Hematopoietic multipotent progenitor cell treated with erythropoietin and hydrocortisone succinate and interleukin-3 and kit ligand, for 4 days (in vitro differentiated cells): ENCODE measurements around the gene ETV5.
"Not testable (repeated sequence)": the region's sequence is repeated elsewhere in the genome, so short reads cannot be mapped to it uniquely, and the experiment has no call there.

Experiments
- DNase-seq: peaks from one replicate; pipeline ENCODE4 v3.0.0-alpha.2; 2015

The ETV5 gene

DNA sequence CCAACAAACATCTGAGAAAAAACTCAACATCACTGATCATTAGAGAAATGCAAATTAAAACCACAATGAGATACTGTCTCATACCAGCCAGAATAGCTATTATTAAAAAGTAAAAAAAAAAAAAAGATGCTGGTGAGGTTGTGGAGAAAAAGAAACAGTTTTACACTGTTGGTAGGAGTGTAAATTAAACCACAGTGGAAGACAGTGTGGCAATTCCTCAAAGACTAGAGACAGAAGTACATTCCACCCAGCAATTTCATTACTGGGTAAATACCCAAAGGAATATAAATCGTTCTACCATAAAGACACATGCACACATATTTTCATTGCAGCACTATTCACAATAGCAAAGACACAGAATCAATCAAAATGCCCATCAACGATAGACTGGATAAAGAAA, 89.6 kb downstream of the ETV5 start:
- not testable (repeated sequence) for DNase-seq

DNA sequence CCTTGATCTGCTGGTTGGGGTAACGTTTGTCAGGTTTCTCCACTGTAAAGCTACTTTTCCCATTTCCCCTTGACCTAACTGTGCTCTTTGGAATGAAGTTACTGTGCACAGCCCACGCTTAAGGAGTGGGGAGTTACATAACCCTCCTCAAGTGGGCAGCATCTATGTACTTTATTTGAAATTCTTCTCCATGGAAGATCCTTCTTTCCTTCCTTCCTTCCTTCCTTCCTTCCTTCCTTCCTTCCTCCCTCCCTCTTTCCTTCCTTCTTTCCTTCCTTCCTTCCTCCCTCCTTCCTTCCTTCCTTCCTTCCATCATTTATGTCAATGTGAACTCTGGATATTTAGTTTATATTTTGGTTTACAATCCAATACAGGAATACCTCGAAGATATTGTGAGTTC, 94.0 kb downstream of the ETV5 start:
- DNase-seq = no peak

DNA sequence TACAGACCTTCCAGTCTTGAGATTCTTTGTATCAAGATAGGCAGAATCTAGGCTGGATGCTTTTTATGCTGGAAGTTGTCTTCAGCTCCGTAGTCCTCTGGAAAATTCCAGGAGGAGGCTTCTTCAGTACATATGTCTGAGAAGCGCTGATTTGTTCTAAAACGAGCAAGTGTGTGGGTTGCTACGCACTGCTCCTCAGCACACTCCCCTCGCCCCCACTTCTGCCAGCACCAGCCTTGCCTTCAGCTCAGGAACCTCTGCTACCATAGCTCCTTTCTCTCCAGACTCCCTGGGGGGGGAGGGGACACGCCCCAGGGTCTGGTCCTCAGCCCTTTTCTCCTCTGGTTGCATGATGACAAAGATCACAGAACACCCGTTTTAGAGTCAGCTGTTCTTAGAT, 95.6 kb downstream of the ETV5 start:
- DNase-seq = no peak

DNA sequence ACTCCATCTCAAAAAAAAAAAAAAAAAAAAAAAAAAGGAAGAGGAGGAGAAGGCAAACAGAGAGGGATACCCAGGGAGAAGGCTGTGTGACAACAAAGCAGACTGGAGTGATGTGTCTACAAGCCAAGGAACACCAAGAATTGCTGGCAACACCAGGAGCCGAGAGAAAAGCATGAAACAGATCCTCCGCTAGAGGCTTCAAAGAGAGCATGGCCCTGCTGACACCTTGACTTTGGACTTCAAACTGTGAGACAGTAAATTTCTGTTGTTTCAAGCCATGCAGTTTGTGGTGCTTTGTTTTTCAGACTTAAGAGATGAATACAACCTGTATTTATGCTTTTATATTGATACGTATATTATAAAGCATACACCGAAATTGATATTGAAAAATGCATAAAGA, 96.8 kb downstream of the ETV5 start:
- DNase-seq = no peak

GRCh38 chr3:186004671-186005070, 104.2 kb downstream of the ETV5 start:
- no peak for DNase-seq

GRCh38 chr3:186004209-186004608, 104.7 kb downstream of the ETV5 start:
- no peak for DNase-seq

- no peak for DNase-seq
Measured at GRCh38 chr3:186003610-186004009, 105.3 kb downstream of the ETV5 start.

DNA sequence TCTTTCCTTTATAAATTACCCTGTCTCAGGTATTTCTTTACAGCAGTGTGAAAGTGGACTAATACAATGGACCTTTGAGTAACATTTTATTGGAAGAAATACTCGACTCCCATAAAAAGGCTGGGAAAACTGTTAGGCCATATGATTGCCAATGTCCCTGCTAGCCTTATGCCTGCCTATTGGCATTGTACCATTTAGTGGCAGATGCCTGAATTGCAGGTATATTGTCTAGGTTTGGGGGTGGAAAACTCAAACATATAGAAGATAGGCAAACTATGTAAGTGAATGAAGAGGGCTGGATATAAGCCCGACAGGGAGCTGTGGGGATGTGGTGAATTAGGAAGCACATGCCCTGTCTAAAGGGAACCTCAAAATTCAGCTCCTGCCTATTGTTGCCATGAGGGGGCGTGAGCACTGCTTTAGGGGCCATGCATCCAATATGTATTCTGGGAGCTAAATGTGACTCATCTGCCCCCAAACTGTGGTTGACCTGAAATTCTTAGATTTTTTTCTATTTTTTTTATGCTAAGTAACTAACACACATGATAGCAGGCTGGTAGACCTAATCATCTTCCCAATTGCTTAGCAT, 105.9 kb downstream of the ETV5 start:
- peak; percentile 61 for DNase-seq

DNA sequence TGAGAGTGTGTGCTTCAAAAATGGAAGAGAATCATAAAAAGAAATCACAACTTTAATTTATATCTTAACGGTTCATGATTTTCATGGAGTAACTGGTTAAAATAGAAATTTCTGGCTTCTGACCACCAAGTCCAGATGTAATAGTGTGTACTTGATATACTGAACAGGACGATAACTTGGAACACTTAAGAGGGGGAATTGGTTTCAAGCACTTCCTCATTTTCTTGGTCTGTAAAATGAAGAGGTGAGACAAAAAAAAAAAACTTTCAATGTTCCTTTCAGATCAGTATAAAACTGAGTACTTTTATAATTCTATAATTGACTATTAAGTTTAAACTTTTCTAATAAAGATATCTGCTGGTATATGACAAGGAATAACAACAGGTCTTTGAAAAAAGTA, 107.0 kb downstream of the ETV5 start:
- peak; percentile 36 for DNase-seq

DNA sequence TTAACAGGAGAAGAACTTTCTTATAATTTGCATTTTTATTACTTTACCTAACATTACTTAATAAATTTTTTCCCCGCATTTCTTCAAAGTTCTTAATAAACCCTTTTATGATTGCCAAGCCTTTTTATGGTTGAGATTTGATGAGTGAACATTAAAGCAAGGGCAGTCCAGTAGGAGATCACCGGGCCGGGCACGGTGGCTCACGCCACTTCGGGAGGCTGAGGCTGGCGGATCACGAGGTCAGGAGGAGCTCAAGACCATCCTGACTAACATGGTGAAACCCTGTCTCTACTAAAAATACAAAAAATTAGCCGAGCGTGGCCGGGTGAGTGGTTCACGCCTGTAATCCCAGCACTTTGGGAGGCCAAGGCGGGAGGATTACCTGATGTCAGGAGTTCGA, 109.7 kb downstream of the ETV5 start:
- DNase-seq = no peak

DNA sequence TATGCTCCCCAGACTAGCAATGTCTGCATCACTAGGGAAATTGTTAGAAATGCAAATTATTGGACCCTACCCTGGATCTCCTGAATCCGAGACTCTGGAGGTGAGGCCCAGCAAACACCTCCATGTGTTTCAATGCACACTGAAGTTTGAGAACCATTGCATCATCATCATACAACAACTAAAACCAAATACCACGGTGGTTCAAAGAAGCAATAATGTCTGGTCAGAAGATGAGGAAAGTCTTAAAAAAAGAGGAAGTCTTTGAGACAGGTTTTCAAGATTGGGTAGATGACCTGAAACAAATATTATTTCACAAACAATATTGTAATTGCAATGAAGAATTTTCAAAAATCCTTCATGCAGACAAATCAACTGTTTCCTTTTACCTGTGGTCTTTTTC, 110.8 kb downstream of the ETV5 start:
- DNase-seq = peak; percentile 69

DNA sequence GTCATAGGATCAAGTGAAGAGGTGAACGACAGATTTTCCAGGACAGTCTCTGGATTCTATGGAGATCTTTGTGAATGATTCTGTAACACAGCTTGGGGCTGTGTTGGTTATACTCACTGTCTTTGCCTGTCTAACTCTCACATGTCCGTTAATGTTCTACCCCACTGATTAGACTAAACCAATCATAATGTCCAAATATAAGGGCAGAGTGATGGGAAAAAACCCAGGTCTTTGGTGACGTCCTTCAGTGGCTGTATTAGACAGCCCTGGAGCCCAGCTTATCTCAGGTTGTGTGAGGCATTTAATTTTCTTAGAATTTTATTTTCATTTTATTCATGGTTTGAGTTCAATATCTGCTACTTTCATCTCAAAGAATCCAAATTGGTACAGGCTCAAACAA, 111.8 kb downstream of the ETV5 start:
- no peak for DNase-seq
